Hepatic stellate cell (primary cell): ENCODE results near the gene BCAS3.

ENCODE experiments used
- DNase-seq: peaks from one replicate; pipeline ENCODE4 v3.0.0; 2011; ENCODE audit warnings: low spot score

The BCAS3 gene

DNA sequence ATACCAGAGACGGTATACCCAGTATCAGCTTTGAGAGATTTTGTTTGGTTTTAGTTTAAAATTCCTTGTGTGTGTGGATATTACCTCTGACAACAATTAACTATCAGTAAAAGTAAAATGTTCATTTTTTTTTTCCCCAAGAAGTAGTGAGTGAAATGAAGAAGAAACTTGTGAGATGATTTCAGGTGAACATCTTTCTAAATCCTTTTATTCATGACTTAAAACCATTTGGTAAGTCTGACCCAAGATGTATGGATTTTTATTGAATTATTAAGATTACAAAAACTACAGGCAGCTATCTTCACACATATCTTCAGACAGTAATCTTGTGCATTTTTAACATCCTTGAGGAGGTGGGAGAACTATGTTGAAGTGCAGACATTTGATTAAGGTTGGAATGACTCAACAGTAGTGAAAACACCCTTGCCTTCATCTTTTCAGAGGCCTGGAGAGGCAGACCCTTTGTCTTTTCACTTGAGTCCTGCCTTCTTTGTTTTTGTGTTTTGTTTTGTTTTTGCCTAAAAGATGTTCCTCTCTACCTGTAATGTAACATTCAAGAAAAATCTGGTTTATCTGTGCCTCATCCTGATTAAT lies 481.7 kb downstream of the BCAS3 start:
- DNase-seq: no peak

DNA sequence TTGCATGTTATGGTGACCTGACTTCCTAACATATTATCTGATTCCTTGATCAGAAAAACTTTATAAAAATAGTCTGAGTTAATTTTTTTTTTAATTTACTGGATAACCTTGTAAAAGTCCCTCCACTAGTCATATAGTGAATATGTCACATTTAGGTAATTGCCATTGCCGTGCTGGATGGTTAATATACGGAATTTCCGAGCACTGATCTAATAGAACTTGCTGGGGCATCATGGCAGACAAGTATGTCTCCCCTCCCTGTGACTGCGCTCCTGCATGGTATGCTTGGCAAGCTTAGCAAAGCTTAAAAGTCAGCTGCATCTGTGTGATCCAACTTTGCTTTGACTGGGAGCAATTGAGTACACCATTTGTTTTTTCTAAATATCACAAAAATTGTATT lies 482.6 kb downstream of the BCAS3 start:
- no peak for DNase-seq

DNA sequence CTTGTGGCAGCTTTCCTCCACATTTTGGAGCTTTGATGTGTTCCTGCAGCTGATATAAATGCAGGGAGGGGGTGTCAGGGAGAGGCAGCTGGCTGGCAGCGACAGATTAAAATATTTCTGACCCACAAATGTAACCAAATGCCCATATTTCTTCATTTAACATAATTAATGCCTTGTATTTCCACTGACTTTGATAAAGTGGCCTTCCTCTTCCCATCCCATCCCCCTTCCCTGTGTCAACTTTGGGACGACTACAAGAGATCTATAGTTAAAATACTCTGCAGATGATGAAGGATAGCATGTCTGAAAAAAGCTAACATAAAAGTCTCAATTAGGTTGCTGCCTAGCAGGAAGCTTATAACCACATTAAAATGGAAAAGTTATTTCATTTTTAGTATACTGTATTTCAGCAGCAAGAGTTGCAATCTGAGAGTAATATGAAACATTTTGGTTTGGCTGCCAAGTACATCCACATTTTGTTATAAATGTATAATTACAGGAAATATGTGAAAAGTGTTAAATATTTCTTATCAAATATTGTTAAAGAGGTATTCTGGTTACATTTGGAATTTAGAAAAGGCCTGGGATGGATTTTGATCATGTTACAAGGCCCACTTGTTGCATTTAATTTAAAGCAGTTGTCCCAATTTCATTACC lies 483.3 kb downstream of the BCAS3 start:
- DNase-seq: no peak

DNA sequence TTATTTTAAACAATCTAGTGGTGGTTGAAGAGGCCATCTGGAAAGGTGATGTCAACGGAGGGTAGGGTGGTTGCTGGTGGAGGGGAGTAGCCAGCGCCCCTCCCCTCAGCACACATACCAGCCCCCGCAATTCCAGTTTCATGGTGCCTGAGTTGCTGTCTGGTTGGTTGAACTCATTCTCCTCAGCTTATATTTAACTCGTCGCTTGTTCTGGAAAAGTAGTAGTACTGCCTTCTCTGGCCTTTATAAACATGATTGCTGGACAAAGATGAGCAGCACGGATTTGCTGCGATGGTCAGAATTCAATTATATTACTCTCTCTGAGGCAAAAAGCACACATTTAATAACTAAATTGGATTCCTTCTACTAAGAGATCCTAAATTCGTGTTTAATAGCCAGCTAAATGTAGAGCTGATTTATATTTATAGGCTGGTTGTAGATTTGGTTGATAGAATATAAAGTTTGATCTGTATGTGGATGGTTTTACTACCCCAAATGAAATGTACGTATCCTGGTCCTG lies 484.0 kb downstream of the BCAS3 start:
- DNase-seq: no peak

DNA sequence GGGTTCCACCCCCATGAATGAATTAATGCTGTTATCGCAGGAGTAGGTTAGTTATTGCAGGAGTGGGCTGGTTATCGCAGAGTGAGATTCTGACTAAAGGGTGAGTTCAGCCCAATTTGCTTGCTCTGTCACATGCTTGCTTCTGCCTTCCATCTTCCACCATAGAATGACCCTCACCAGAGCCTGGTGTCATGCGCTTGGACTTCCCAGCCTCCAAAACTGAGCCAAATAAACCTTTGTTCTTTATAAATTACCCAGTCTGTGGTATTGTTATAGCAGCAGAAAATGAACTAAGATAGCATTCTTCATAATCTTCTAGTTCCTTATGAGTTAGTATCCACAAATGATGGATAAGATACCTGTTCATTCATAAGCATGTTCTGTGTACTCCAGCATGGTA lies 486.9 kb downstream of the BCAS3 start:
- no peak for DNase-seq

DNA sequence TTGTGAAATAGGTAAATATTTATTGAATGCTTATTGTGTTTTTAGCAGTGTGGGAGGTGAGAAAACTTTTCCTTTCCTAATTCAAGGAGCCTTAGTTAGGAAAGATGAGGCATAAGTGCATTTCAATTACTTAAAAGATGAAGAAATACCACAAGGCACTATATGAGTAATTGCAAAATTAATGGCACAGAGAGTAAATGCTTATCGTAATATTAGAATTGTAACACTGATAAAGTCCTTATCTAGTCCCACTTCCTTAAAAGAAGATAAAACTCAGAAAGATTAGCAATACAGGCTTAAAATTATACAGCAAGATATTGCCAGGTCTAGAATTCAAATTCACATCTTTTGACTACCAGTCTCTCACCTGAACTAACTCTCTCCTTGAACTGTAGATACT lies 489.4 kb downstream of the BCAS3 start:
- no peak for DNase-seq

DNA sequence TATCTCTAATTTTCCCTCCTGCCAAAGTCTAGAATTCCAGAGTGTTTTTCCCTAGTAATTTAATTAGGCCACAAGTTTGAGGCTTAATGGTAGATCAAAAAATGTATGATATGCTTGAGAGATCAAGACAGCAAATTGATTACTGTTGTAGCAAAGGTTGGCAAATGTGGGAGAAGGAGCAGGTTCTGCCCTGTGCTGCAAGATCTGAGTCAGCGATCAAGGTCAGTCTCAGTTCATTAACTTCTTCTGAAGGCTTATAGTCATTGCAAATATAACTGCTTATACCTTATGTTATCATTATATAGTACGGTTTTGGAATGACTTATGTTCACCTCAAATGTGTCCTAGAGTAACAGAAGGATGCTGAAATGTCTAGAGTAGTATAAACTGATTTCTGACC lies 490.9 kb downstream of the BCAS3 start:
- DNase-seq: no peak

DNA sequence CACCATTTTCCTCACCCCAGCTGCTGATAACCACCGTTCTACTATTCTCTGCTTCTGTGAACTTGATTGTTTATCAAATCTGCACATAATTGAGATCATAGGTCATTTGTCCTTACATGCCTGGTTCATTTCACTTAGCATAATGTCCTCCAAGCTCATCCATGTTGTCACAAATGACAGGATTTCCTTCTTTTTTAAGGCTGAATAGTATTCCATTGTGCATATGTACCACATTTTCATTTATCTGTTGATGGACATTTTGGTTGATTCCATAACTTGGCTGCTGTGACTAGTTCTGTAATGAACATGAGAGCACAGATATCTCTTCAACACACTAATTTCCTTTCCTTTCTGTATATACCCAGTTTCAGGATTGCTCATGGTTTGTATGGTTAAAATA lies 496.7 kb downstream of the BCAS3 start:
- no peak for DNase-seq

DNA sequence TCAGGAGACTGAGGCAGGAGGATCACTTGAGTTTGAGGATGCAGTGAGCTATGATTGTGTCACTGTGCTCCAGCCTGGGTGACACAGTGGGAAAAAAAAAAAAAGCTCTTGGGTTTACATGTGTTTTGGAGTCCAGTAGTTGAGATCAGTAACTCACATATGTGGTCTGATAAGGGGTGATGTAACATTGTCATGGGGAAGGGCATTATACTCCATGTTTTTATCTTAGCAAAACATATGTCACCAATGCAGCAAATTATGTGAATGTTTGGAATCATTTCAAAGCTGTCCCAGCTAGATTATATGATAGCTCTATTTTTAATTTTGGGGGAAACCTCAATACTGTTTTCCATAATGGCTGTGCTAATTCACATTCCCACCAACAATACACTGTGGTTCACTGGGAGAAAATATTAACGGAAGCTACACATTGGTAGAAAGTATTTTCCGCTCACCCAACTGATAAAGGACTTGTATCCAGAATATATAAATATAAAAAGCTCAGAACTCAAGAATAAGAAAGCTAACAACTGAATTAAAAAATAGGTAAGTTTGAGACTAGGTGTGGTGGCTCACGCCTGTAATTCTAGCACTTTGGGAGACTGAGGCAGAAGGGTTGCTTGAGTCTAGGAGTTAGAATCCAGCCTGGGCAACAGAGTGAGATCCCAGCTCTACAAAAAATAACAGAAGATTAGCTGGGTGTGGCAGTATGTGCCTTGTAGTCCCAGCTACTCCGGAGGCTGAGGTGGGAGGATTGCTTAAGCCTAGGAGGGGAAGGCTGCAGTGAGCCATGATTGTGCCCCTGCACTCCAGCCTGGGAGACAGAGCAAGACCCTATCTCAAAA lies 497.9 kb downstream of the BCAS3 start:
- DNase-seq: no peak

DNA sequence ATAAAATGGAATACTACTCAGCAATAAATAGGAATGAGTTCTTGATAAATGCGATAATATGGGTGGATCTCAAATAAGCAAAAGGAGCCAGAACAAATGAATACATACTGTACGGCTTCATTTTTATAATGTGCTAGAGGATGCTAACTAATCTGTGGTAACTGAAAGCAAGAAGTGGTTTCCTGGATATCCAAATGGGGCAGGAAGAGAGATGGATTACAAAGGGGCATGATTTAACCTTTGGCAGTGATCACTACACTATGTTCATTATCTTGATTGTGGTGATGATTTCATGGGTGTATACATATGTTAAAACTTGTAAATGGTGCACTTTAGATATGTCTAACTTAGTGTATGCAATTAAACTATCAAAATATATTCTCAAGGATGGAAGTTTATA lies 499.7 kb downstream of the BCAS3 start:
- DNase-seq: no peak

DNA sequence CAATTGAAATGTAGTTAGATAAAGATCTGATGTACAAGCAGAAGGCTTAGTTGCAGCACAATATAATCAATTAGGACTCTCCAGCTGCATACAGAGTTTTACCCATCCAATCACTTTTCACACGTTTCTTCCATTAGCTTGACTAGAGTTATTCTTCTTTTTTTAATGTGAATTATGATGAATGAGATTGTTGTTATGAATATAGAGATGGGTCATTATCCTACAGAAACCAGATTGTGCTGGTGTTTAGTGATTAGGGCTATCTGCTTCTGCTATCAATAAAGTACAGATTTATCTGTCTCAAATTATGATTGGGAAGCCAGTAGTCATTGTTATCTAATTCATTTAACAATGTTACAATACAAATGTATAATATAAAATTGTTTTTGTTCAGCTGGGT lies 500.6 kb downstream of the BCAS3 start:
- no peak for DNase-seq

DNA sequence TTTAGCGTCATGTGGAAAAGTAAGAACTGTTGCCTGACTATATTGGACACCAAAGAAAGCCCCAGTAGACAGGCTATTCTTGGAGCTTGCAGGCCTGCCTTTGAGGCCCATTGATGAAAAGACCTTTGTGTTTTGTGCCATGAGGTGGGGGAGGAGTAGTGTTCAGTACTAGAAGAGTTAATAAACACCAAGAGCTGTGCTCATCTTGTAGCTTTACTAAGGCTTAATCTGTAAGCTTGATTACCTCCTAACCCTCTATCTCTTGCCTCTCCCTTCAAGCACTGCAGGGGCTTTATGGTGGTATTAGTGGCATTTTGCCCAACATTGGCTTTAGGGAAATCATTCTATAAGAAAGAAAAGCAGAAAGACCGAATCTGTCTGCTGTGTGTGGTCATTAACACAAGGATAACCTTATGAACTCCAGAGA lies 501.7 kb downstream of the BCAS3 start:
- DNase-seq: no peak

DNA sequence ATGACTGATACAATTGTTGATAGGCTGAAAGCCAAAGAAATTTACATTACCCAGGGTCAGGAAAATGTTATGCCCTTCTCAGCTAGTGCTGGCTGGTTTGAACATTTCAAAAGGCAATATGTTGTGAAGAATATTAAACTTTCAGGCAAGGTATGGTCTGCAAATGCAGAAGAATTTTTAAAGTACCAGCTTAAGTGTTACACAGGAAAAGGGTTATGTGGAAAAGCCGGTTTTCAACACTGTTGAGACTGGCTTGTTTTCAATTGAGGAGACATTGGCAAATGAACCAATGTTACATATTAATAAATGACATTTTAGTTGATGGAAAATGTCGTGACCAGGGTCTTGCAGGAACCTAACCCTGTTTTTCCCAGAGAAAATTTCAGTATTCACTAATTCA lies 506.1 kb downstream of the BCAS3 start:
- no peak for DNase-seq

DNA sequence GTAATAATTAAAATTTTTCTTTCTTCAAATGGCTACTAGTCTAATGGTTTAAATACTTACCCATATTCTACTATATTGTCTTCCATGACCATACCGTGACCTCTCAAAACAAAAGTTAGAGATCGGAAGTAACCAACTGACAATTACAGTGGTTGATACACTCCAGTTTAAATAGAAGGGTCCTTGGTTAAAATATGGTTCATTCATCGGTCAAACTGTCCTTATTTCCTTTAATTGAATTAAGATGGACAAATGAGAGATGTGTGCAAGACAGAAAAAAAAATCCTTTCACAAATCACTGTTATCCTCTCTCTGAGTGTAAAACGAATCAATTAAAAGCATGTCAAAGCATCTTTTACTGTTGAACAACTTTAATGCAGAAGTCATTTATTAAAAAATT lies 507.7 kb downstream of the BCAS3 start:
- DNase-seq: no peak

DNA sequence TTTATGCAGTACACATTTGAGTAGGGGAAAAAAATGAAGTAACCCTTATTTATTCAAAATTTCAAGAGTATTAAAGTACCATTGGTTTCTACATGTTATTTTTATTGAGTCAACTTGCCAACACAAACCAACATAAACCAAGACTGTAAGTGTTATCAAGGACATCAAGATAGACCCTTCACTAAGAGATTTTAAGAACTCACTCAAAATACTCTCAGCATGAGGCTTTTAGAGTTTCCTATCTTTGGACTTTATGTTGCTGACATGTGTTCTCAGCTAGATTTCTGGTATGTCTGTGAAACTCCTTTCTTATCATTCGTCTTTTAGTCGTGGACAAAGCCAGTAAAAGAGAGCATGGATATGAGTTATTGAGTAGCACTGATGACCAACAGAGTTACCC lies 509.4 kb downstream of the BCAS3 start:
- DNase-seq: no peak

DNA sequence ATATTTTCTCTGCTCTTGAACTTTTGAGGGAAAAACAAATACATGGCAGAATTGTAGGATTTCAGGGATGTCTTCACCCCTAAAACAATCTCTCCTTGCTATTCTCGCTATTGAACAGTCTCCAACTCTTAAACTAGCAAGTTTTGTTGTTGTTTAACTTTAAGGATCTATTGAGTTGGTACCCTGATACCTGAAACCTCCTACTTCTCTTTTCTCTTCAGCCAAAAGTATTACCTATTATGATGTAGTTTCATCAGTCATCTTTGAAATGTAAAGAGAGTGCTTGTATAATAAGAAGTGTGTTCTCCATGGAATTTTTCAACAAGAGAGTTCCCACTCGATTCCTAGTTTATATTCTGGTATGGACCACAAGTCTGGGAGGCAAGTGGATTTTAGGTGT lies 510.4 kb downstream of the BCAS3 start:
- DNase-seq: no peak

DNA sequence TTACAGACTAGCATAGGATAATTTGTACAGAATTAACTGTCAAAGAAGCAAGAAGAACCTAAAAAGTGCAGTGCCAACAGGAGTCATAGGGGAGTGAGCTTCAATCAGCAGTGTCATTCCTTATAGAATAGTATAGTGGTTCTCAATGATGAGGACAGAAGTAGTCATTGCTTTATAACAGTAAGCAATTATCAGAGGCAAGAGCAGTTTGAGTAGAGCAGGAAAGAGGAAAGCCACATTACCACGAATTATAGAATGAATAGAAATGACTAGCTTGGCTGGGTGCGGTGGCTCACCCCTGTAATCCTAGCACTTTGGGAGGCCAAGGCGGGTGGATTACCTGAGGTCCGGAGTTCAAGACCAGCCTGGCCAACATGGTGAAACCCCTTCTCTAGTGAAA lies 512.3 kb downstream of the BCAS3 start:
- DNase-seq: no peak

DNA sequence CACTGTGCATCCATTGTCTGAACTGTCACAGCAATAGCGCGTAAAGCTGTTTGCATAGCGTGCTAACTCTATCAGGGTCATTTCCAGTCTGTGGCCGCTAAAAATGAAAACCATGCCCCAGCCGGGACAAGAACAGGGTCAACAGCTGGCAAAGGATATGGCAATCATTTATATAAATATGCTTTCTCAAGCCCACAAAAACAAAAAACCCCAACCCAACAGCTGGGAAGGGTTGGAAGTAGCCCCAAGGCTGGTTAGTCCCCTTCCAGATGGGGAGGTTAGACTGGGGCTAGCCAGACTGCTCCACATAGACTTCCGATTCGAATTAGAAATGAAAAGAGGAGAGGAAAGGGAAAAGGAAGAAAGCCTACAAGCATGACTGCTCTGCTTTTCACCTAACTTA lies 518.7 kb downstream of the BCAS3 start:
- no peak for DNase-seq

DNA sequence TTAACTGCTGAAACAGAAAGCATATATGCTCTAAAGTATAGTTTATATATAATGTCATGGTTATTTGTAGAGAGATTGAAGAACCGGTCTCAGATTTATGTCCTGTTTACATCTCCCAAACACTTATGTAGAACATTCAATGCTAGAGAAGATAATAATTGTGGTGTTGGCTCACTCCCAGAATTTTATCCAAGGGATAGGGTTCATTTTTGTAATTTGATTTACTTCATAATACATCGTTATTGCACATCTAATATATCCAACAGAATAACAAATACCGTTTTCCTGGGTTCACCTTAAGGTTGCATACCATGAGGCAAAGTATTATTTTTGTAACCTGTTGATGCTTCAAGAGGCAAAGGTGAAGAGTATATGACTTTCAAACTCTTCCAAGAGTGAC lies 519.1 kb downstream of the BCAS3 start:
- no peak for DNase-seq

DNA sequence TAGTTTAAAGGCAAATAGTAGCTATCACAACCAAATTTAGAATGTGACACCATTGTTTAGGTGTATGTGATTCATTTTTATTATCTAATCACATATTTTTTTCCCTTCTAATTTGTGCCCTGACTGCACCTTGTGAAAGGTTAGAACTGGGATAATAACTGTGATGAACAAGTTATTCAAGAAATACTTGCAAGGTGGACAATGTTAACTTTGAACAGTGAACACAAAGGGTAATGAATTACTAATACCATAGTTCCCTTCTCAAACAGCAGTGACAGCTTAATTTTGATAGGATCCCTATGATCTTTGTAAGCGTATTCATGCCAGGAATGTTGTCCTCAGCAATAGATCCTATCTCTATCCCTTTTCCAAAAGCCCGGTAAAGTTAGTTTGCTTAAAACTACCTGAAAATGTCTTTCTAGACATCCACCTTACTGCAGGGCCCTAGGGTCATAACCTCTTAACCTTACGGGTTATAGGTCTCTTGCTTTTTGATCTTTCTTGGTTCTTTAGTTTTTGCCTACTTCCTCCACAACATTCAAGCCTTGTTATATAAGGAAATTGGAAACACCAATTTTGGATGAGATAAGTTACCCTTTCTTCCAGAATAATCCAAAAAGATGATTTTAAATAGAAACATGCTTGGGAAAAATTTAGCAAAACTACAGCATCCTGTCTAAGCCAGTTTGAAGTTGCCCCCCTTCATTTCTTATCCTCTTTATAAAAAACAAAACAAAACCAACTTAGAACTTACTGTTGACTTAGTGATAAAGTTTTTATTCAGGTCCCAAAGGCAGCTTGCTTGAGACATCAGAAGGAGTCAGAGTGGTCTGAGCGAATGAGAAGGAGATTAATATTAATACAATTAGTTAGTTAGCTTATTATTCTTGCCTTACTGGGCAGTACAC lies 522.0 kb downstream of the BCAS3 start:
- no peak for DNase-seq

DNA sequence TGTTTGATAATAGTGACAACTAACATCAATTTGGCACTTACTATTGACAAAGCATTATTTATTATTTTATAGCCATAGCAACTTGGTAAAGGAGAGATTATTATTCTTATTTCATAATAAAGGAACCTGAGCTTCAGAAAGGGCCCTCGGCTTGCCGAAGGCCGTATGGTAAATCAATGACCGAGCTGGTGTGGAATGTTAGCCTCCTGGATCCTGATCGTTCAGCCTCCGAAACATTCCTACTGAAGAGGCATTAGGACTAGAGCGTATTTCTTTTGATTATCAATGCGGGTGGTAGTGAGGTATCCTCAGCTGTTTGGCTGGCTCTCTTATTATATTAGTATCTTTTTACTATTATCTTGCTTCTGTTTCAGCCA lies 522.7 kb downstream of the BCAS3 start:
- no peak for DNase-seq

DNA sequence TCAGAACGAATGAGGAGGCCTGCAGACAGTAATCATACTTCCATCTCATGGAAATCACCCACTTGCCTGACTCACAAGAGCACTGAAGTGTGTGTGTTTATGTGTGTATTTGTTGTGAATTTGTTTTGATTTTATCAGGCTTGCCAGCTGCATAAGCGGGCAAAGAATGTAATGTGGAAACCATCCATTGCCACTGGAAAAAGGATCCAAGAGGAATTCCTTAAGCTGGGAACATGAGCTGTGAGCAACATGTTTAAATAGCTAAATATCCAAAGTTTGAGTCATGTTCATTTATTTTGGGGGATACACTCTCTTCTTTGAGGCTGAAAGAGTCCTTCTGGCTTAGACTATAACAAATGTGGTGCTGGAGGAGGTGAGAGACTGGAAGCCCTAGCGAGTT lies 523.6 kb downstream of the BCAS3 start:
- no peak for DNase-seq
